Dermis blood vessel endothelial cell (primary cell): ENCODE measurements around the gene DHX16. TPM values are rescaled to one million over a fixed set of nuclear protein-coding genes. Genes with fewer than 3 reads are reported as not detected.

ENCODE experiments used
- DNase-seq: peaks from one replicate; pipeline ENCODE4 v3.0.0; 2010
- total RNA-seq: library from RNA; depleted of rRNA; stranded (reverse); fragments of >200 nt; gene quantifications from 2 replicates; pipeline ENCODE4 v1.2.3, GENCODE V29; 2014

Gene DHX16
- total RNA-seq, 1 donor from 2014 or later = 39.3 TPM

GRCh38 chr6:30626484-30627366 lies 46.1 kb downstream of the DHX16 start, which contains the start of gene ATAT1:
Gene ATAT1, plus strand, starts transcription at chr6:30626874.
- DNase-seq = peak; percentile 92

- DNase-seq = no peak
Observed at GRCh38 chr6:30625511-30625910, 47.3 kb downstream of the DHX16 start.

- DNase-seq = no peak
Observed at GRCh38 chr6:30619561-30619960, 53.2 kb downstream of the DHX16 start.

- DNase-seq = no peak
Observed at GRCh38 chr6:30618270-30618797, 54.5 kb downstream of the DHX16 start.

GRCh38 chr6:30617565-30618269 lies 55.1 kb downstream of the DHX16 start, which contains the start of gene MRPS18B:
Gene MRPS18B, plus strand, starts transcription at chr6:30617840. Its CDS starts 26 bp downstream, at chr6:30617866.
- DNase-seq = peak; percentile 99

GRCh38 chr6:30616811-30617564 lies 55.8 kb downstream of the DHX16 start, which contains the start of gene PPP1R10:
Gene PPP1R10, minus strand, starts transcription at chr6:30617243. Its CDS starts 7,299 bp downstream, at chr6:30609944.
- DNase-seq = peak; percentile 100

GRCh38 chr6:30615958-30616810 lies 56.6 kb downstream of the DHX16 start:
- DNase-seq = peak; percentile 40

GRCh38 chr6:30615219-30615957 lies 57.4 kb downstream of the DHX16 start:
- peak; percentile 84 for DNase-seq

- peak; percentile 99 for DNase-seq
Observed at GRCh38 chr6:30614843-30615218, 58.0 kb downstream of the DHX16 start.

- DNase-seq = no peak
Observed at GRCh38 chr6:30614044-30614842, 58.6 kb downstream of the DHX16 start.

- peak; percentile 34 for DNase-seq
Observed at GRCh38 chr6:30613251-30614043, 59.4 kb downstream of the DHX16 start.

- DNase-seq = no peak
Observed at GRCh38 chr6:30612687-30613248, 60.0 kb downstream of the DHX16 start.

GRCh38 chr6:30612213-30612612 lies 60.6 kb downstream of the DHX16 start:
- peak; percentile 53 for DNase-seq

- no peak for DNase-seq
Observed at GRCh38 chr6:30611856-30612194, 61.0 kb downstream of the DHX16 start.

- DNase-seq = no peak
Observed at GRCh38 chr6:30611150-30611855, 61.5 kb downstream of the DHX16 start.

- no peak for DNase-seq
Observed at GRCh38 chr6:30610065-30610464, 62.7 kb downstream of the DHX16 start.

GRCh38 chr6:30603961-30604360 lies 68.8 kb downstream of the DHX16 start:
- no peak for DNase-seq
